Glutamatergic neuron (in vitro differentiated cells): ENCODE measurements around the gene LINGO1. TPM values are rescaled to one million over a fixed set of nuclear protein-coding genes. Genes with fewer than 3 reads are reported as not detected.

ENCODE experiments used
- DNase-seq: peaks from one replicate; pipeline ENCODE4 v3.0.0; 2022
- H3K27ac Mint-ChIP-seq: one replicate; pipeline ENCODE4 v1.8.0; 2020; ENCODE audit warnings: mild to moderate bottlenecking, mixed read lengths, inconsistent platforms; ENCODE audit not compliant: unreplicated experiment
- H3K27me3 Mint-ChIP-seq: one replicate; pipeline ENCODE4 v1.8.0; 2020; ENCODE audit warnings: mild to moderate bottlenecking, moderate library complexity, mixed read lengths, inconsistent platforms; ENCODE audit not compliant: unreplicated experiment
- H3K36me3 Mint-ChIP-seq: one replicate; pipeline ENCODE4 v1.8.0; 2020; ENCODE audit warnings: mild to moderate bottlenecking, mixed read lengths, inconsistent platforms; ENCODE audit not compliant: unreplicated experiment
- H3K4me1 Mint-ChIP-seq: one replicate; pipeline ENCODE4 v1.8.0; 2020; ENCODE audit warnings: mild to moderate bottlenecking, low read depth, mixed read lengths, inconsistent platforms; ENCODE audit not compliant: unreplicated experiment
- H3K4me3 Mint-ChIP-seq: one replicate; pipeline ENCODE4 v1.8.0; 2020; ENCODE audit warnings: mild to moderate bottlenecking, mixed read lengths, inconsistent platforms; ENCODE audit not compliant: unreplicated experiment
- H3K9me3 Mint-ChIP-seq: one replicate; pipeline ENCODE4 v1.8.0; 2020; ENCODE audit warnings: mild to moderate bottlenecking, moderate library complexity, mixed read lengths, inconsistent platforms; ENCODE audit not compliant: unreplicated experiment
- total RNA-seq: library from RNA; stranded (reverse); fragmentation: NEBNext Ultra II Directional; extraction: Animal tissue kit (Norgen Biotek cat#: 25700); gene quantifications from one replicate; pipeline ENCODE4 v1.2.1, GENCODE V29; 2021; ENCODE audit not compliant: unreplicated experiment
- TF ChIP-seq, protein P1 (sequence below): fragments of 200-600 bp; sonication (generic); IDR thresholded peaks from one replicate; pipeline ENCODE4 v1.5.0; 2021; ENCODE audit not compliant: partially characterized antibody, unreplicated experiment

The LINGO1 gene
- total RNA-seq, 1 donor from 2014 or later = 180 TPM

DNA sequence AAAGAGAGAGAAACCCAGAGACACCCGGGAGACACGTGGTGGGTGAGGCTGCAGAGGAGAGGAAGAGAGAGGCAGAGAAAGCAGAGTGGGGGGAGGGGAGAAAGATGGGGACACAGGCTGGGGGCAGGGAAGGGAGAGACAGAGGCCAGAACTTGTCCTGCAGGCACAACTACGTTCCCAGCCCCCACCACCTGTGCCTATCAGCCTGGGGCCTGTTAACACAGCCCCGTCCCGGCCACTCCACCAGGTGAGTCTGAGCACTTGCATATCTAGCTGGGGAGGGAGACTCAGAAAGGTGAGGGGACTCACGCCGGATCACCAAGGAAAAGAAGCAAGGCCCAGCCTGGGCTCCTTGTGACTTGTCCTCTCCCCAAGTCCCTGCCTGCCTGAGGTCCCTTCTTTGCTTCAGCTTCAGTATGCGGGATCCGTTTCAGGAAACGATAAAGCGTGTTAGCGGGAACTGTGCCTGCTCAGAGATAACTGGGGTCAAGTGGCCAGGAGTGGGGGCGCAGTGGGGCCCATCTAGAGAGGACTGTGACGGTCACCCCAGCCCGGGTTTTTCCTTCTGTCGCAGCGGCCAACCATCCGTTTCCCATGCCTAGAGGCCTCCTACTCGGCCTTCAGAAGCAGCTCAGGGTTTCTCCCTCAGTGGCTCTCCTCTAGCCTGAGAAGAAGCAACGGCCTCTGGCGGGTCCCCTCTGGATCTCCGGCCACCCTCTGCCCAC lies 10.3 kb downstream of the LINGO1 start:
- Mint-ChIP-seq H3K27ac (peak overlapping the region; percentile 29), H3K4me1 (peaks cover 21% of the 10 kb centered on the region), H3K9me3 (peaks cover 6% of the 10 kb centered on the region), H3K36me3 (no peaks in the 10 kb centered on the region), H3K4me3 (no peak overlapping the region), H3K27me3 (peaks cover 15% of the 10 kb centered on the region)
- no peak for DNase-seq
- TF ChIP-seq, protein P1, sequence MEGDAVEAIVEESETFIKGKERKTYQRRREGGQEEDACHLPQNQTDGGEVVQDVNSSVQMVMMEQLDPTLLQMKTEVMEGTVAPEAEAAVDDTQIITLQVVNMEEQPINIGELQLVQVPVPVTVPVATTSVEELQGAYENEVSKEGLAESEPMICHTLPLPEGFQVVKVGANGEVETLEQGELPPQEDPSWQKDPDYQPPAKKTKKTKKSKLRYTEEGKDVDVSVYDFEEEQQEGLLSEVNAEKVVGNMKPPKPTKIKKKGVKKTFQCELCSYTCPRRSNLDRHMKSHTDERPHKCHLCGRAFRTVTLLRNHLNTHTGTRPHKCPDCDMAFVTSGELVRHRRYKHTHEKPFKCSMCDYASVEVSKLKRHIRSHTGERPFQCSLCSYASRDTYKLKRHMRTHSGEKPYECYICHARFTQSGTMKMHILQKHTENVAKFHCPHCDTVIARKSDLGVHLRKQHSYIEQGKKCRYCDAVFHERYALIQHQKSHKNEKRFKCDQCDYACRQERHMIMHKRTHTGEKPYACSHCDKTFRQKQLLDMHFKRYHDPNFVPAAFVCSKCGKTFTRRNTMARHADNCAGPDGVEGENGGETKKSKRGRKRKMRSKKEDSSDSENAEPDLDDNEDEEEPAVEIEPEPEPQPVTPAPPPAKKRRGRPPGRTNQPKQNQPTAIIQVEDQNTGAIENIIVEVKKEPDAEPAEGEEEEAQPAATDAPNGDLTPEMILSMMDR = no peak

DNA sequence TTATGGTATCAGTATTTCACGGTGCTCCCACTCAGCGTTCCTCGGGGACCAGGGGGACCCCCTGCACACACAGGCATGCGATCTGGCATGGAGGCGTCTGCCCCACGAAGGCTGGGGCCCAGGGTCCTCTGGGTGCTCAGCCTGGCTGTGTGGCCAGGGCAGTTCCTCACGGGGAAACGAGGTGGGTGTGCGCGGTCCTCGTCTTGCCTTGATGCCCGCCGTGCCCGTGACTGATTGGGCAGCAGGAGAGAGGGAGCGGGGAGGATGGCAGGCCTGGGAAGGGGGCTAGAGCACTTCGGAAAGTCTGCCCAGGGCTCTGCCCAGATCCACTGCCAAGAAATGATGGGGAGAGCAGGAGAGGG lies 10.9 kb downstream of the LINGO1 start:
- no peak overlapping the region for H3K4me3 Mint-ChIP-seq
- TF ChIP-seq, protein P1 = no peak
- H3K36me3 Mint-ChIP-seq = no peaks in the 10 kb centered on the region
- H3K4me1 Mint-ChIP-seq = peaks cover 21% of the 10 kb centered on the region
- peak overlapping the region; percentile 29 for H3K27ac Mint-ChIP-seq
- peaks cover 15% of the 10 kb centered on the region for H3K27me3 Mint-ChIP-seq
- DNase-seq = no peak
- peaks cover 6% of the 10 kb centered on the region for H3K9me3 Mint-ChIP-seq

DNA sequence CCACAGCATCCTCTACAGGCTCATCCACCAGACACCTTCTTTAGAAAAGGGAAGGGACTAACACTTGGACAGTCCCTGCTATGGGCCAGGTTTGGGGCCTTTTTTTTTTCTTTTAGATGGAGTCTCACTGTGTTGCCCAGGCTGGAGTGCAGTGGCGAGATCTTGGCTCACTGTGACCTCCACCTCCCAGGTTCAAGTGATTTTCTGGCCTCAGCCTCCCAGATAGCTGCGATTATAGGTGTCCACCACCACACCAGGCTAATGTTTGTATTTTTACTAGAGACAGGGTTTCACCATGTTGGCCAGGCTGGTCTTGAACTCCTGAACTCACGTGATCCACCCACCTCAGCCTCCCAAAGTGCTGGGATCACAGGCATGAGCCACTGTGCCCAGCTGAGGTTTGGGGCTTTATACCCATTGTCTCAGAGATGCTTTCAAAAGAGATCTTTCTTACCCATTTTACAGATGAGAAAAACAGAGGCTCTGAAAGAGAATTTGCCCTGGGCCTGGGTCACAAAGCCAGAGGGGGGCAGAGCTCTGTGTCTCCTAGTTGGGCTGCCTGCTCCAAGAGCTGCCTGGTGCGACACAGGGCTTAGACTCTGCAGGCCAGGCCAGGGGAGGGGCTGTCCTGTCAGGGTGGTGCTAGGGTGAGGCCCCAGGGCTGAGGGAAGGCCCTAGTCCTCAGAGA lies 11.6 kb downstream of the LINGO1 start:
- Mint-ChIP-seq H3K27me3 (peaks cover 16% of the 10 kb centered on the region), H3K4me3 (no peak overlapping the region), H3K9me3 (peaks cover 10% of the 10 kb centered on the region), H3K4me1 (peaks cover 21% of the 10 kb centered on the region), H3K27ac (no peak overlapping the region), H3K36me3 (no peaks in the 10 kb centered on the region)
- no peak for DNase-seq
- TF ChIP-seq, protein P1 = no peak

DNA sequence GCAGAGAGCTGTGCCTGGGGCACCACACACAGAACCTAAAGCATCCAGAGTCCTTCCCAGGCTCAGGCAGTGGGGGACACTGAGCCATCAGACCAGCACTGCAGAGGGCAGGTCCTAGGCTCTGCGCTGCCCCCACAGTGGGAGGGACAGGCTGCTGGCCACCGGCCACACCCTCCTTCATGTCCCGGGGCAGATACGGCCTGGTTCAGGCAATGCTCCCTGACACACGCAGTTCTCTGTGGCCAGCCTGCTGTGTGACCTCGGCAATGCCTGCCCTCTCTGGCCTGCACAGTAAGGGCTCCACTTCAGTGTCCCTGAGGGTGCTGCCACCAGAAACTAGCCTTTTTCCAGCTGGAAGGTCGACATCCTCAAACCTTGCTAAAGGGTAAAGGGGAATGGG lies 12.4 kb downstream of the LINGO1 start:
- TF ChIP-seq, protein P1 = no peak
- H3K36me3 Mint-ChIP-seq = no peaks in the 10 kb centered on the region
- peak overlapping the region; percentile 22 for H3K27ac Mint-ChIP-seq
- peak; percentile 17 for DNase-seq
- H3K4me1 Mint-ChIP-seq = peaks cover 18% of the 10 kb centered on the region
- H3K27me3 Mint-ChIP-seq = peaks cover 17% of the 10 kb centered on the region
- H3K4me3 Mint-ChIP-seq = no peak overlapping the region
- H3K9me3 Mint-ChIP-seq = peaks cover 10% of the 10 kb centered on the region

DNA sequence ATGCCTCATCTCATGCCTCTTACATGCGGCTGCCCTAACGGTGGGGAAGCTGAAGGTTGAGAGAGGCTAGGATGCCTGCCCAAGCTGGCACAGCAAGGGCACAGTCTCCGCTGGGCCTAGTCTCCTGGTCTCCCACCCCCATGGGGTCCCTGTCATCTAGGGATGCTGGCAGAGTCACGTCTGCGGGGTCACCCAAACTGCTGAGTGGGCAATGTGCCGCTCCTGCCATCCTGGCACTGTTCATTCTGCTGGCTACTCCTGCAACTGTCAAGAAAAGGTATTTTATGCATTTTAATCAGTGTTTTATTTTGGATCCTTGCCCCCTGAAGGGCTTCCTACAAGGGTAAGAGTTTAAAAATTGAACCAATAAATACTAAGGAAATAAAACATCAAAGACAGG lies 12.8 kb downstream of the LINGO1 start:
- TF ChIP-seq, protein P1 = no peak
- H3K27ac Mint-ChIP-seq = no peak overlapping the region
- H3K27me3 Mint-ChIP-seq = peaks cover 18% of the 10 kb centered on the region
- peaks cover 10% of the 10 kb centered on the region for H3K9me3 Mint-ChIP-seq
- H3K4me1 Mint-ChIP-seq = peaks cover 16% of the 10 kb centered on the region
- H3K36me3 Mint-ChIP-seq = peaks cover 3% of the 10 kb centered on the region
- H3K4me3 Mint-ChIP-seq = no peak overlapping the region
- no peak for DNase-seq
